ENCODE data around the gene PSD2.

DNA sequence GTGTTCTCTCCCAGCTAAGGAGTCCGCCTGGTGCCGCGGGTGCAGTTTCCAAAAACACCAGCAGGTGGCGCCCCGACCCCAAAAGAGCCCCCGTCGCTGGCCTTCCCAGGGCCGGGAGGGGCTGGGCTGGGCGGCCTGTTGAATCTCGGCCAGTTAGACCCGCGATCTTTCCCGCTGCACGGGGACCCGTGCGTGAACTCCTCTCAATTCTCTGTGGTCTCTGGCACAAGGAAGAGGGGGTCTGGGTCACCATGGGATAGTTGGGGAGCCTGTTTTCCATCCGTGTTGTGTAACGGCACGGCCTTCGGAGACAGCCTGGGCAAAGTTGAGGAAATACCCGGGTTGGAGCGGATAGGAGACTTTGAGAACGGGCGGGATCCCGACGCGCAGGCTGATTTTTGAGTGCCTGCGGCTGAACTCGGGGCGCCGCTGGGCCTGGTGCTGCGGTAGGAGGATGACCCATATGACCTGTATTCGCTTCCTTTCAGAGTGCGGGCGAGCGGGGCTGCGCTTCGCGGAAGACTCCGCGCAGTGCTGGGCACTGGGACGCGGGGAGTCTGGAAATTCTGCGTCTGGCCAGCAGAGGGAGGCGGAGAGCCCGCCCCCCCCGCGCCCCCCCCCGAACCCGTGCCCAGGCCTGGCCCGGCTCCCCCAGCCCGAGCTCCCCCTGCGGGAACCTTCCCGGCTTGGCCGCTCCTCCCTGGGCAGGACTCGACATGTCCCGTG is 7.9 kb upstream of the PSD2 start:
- no peak for TF ChIP-seq POLR2A (IDR thresholded peaks at IDR 0.05; ENCODE audit: extremely low read depth, insufficient read length)
- TF ChIP-seq, protein P1, sequence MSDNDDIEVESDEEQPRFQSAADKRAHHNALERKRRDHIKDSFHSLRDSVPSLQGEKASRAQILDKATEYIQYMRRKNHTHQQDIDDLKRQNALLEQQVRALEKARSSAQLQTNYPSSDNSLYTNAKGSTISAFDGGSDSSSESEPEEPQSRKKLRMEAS (IDR thresholded peaks at IDR 0.05; ENCODE audit: low read depth, low read length), result no peak

All from NB4 (cell line).